ENCODE results near the gene EFHC1. TPM values are rescaled to one million over a fixed set of nuclear protein-coding genes. Genes with fewer than 3 reads are reported as not detected.

EFHC1 gene
- polyA plus RNA-seq, 1 donor (not counting 4 experiments of a cell fraction or from before 2014, with no cell fraction given), result 20.5 TPM

GRCh38 chr6:52531396-52531795 lies 111.3 kb downstream of the EFHC1 start:
- no peaks in the 10 kb centered on the region for H3K9me1 ChIP-seq (ENCODE audit: control insufficient read depth, extremely low read depth, insufficient read depth, low read length)
- no peak overlapping the region for H3K4me3 ChIP-seq (ENCODE audit: control insufficient read depth in 2 of 3, extremely low read depth in 1 of 3, insufficient read depth in 2 of 3, low read depth in 1 of 3, low read length in 3 of 3)
- dilution Hi-C loops (cut with MboI; ENCODE audit: extremely low pct_ligation_motif_present, low sequenced_read_pairs), result no loop called here
- no peaks in the 10 kb centered on the region for H3K36me3 ChIP-seq (ENCODE audit: control insufficient read depth in 2 of 2, extremely low read depth in 1 of 2, insufficient read depth in 2 of 2, low read length in 2 of 2)
- H4K20me1 ChIP-seq (ENCODE audit: control insufficient read depth, extremely low read depth, insufficient read depth, low read length), result no peaks in the 10 kb centered on the region
- no peak overlapping the region for H2AFZ ChIP-seq (ENCODE audit: control insufficient read depth, low read length)
- DNase-seq (ENCODE audit: low read depth, low spot score) (no peak), FAIRE-seq (no peak)
- no peak overlapping the region for H3K27ac ChIP-seq (ENCODE audit: control insufficient read depth, insufficient read depth, low read length)
- TF ChIP-seq, protein P1, sequence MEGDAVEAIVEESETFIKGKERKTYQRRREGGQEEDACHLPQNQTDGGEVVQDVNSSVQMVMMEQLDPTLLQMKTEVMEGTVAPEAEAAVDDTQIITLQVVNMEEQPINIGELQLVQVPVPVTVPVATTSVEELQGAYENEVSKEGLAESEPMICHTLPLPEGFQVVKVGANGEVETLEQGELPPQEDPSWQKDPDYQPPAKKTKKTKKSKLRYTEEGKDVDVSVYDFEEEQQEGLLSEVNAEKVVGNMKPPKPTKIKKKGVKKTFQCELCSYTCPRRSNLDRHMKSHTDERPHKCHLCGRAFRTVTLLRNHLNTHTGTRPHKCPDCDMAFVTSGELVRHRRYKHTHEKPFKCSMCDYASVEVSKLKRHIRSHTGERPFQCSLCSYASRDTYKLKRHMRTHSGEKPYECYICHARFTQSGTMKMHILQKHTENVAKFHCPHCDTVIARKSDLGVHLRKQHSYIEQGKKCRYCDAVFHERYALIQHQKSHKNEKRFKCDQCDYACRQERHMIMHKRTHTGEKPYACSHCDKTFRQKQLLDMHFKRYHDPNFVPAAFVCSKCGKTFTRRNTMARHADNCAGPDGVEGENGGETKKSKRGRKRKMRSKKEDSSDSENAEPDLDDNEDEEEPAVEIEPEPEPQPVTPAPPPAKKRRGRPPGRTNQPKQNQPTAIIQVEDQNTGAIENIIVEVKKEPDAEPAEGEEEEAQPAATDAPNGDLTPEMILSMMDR (optimal IDR thresholded peaks at IDR 0.05 in 1 of 3, IDR thresholded peaks at IDR 0.05 in 1 of 3, conservative IDR thresholded peaks at IDR 0.05 in 1 of 3; ENCODE audit: extremely low read depth in 1 of 3, insufficient read depth in 2 of 3, low read length in 3 of 3), result no peak
- TF ChIP-seq EZH2 (IDR thresholded peaks at IDR 0.05; ENCODE audit: low read length), result no peak
- H3K4me1 ChIP-seq (ENCODE audit: control insufficient read depth, extremely low read depth, insufficient read depth, low read length), result peaks cover 6% of the 10 kb centered on the region
- no peak overlapping the region for H3K4me2 ChIP-seq (ENCODE audit: control insufficient read depth, extremely low read depth, insufficient read depth, low read depth, low read length)
- H3K79me2 ChIP-seq (ENCODE audit: control insufficient read depth, insufficient read depth, low read length), result no peaks in the 10 kb centered on the region
- no peaks in the 10 kb centered on the region for H3K9me3 ChIP-seq (ENCODE audit: control insufficient read depth, low read depth, low read length)
- H3K9ac ChIP-seq (ENCODE audit: control insufficient read depth, extremely low read depth, insufficient read depth, low read length), result no peak overlapping the region
- H3K27me3 ChIP-seq (ENCODE audit: control insufficient read depth, extremely low read depth, insufficient read depth, low read length), result no peaks in the 10 kb centered on the region

- no peak for DNase-seq (ENCODE audit: low read depth, low spot score)
- H2AFZ ChIP-seq (ENCODE audit: control insufficient read depth, low read length), result no peak overlapping the region
- no peak for TF ChIP-seq EZH2 (IDR thresholded peaks at IDR 0.05; ENCODE audit: low read length)
- TF ChIP-seq, protein P1 (optimal IDR thresholded peaks at IDR 0.05 in 1 of 3, IDR thresholded peaks at IDR 0.05 in 1 of 3, conservative IDR thresholded peaks at IDR 0.05 in 1 of 3; ENCODE audit: extremely low read depth in 1 of 3, insufficient read depth in 2 of 3, low read length in 3 of 3), result no peak
- H3K27ac ChIP-seq (ENCODE audit: control insufficient read depth, insufficient read depth, low read length), result no peak overlapping the region
- FAIRE-seq, result no peak
- H3K9ac ChIP-seq (ENCODE audit: control insufficient read depth, extremely low read depth, insufficient read depth, low read length), result no peak overlapping the region
- H3K36me3 ChIP-seq (ENCODE audit: control insufficient read depth in 2 of 2, extremely low read depth in 1 of 2, insufficient read depth in 2 of 2, low read length in 2 of 2), result no peaks in the 10 kb centered on the region
- no peaks in the 10 kb centered on the region for H4K20me1 ChIP-seq (ENCODE audit: control insufficient read depth, extremely low read depth, insufficient read depth, low read length)
- H3K79me2 ChIP-seq (ENCODE audit: control insufficient read depth, insufficient read depth, low read length), result no peaks in the 10 kb centered on the region
- H3K9me1 ChIP-seq (ENCODE audit: control insufficient read depth, extremely low read depth, insufficient read depth, low read length), result no peaks in the 10 kb centered on the region
- dilution Hi-C loops (cut with MboI; ENCODE audit: extremely low pct_ligation_motif_present, low sequenced_read_pairs), result no loop called here
- H3K4me1 ChIP-seq (ENCODE audit: control insufficient read depth, extremely low read depth, insufficient read depth, low read length), result peaks cover 11% of the 10 kb centered on the region
- no peaks in the 10 kb centered on the region for H3K9me3 ChIP-seq (ENCODE audit: control insufficient read depth, low read depth, low read length)
- no peaks in the 10 kb centered on the region for H3K27me3 ChIP-seq (ENCODE audit: control insufficient read depth, extremely low read depth, insufficient read depth, low read length)
- no peak overlapping the region for H3K4me3 ChIP-seq (ENCODE audit: control insufficient read depth in 2 of 3, extremely low read depth in 1 of 3, insufficient read depth in 2 of 3, low read depth in 1 of 3, low read length in 3 of 3)
- no peak overlapping the region for H3K4me2 ChIP-seq (ENCODE audit: control insufficient read depth, extremely low read depth, insufficient read depth, low read depth, low read length)
Observed at GRCh38 chr6:52531834-52532233, 111.7 kb downstream of the EFHC1 start.

All from keratinocyte (primary cell).